Frontal cortex (tissue), 4 donors: ENCODE results near the gene PCSK2. TPM values are rescaled to one million over a fixed set of nuclear protein-coding genes. Genes with fewer than 3 reads are reported as not detected.

ENCODE experiments used
- DNase-seq, 2 donors: peaks; one replicate each; pipeline ENCODE4 v3.0.0; 2012; ENCODE audit warnings: low spot score in 2 of 2
- FAIRE-seq: peaks from 2 replicates; lab custom pipeline; 2012; peaks lifted over from hg19 to GRCh38; lab: Jason Lieb, UNC
- total RNA-seq: library from RNA; depleted of rRNA; stranded (reverse); fragments of >200 nt; gene quantifications from one replicate; pipeline ENCODE4 v1.2.3, GENCODE V29; 2014
- donor health status: control.
- donor health status: control.
- donor health status: control.

Gene PCSK2
- total RNA-seq, 1 donor from 2014 or later: 15.9 TPM

DNA sequence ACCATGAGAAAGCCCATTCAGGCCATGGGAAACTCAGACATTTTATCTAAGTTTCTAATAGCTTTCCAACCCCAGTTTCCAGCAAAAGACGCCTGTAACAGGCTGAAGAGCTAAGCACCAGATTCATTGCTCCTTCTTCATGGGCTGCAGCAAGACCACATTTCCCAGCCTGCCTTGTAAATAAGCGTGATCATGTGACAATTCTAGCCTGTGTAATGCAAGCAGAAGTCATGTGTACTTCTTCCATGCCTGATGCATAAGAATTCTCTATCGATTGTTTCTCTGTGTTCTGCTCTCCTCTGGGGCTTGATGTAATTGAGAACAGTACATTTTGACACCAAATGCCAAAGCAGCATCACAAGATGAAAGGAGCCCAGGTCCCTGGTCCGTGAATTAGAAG, 6.8 kb downstream of the PCSK2 start:
- no peak for FAIRE-seq
- no peak for DNase-seq

GRCh38 chr20:17236766-17237165, 9.9 kb downstream of the PCSK2 start:
- FAIRE-seq (no peak), DNase-seq (no peak)

- no peak for DNase-seq
- no peak for FAIRE-seq
These were observed 21.4 kb downstream of the PCSK2 start for GRCh38 chr20:17248224-17248623.

GRCh38 chr20:17262786-17263185, 35.9 kb downstream of the PCSK2 start:
- no peak for FAIRE-seq
- DNase-seq: no peak

DNA sequence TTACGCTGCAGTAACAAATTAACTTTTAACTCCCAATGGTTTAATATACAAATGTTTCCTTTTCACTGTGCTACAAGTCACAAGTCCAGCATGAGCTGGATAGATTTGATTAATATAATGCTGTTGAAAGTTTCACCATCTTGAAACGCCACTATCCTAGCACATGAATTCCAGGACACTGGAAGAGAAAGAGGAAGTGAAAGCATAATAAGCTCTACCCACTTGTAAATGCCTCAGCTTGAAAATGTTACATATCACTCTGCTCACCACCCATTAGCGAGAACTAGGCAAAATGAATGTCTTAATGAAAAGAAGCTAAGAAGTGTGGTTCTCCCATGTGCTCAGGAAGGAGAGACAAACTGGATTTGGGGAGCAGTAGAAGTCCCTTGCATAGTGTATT, 46.9 kb downstream of the PCSK2 start:
- FAIRE-seq: no peak
- DNase-seq: no peak

- FAIRE-seq (no peak), DNase-seq (no peak)
These were observed 49.3 kb downstream of the PCSK2 start for GRCh38 chr20:17276101-17276500.

- no peak for FAIRE-seq
- DNase-seq: no peak
These were observed 54.6 kb downstream of the PCSK2 start for GRCh38 chr20:17281478-17281877.

DNA sequence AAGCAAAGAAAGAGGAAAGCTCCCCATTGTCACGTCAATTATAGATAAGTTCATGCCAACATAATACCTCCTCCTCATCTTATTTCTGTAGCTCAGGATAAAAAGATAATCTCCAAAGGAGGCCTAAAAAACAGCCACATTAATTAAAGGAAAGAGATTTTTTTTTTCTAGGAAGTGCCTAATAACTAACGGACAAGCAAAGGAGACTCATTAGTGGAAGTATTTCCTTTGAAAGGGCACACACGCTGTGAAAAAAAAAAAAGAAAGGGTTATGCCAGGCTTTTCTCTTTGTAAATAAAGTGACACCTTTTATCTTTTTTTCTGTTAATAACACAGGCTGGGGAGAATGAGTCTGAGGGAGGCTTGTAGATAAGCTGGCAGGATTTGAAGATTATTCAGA, 55.7 kb downstream of the PCSK2 start:
- FAIRE-seq (no peak), DNase-seq (no peak)

GRCh38 chr20:17287503-17287902, 60.7 kb downstream of the PCSK2 start:
- FAIRE-seq (no peak), DNase-seq (no peak)

DNA sequence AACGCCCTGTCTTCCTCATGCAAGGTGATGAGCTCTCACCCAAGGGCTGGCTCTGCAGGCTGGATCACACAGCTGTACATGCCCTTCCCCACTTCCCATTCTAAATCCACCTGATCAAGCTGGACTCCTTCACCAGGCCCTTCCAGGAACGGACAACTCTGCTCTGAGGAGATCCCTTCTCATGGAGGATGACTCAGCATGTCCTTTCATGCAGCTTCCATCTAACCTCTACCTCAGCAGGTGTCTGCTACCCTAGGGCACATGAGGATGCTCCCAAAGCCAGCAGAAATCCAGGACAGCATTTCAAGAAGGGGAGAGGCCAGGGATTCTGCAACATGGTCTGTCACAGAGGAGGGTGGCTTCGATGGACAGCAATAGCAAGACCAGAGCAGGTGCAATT, 61.2 kb downstream of the PCSK2 start:
- DNase-seq (no peak), FAIRE-seq (no peak)

DNA sequence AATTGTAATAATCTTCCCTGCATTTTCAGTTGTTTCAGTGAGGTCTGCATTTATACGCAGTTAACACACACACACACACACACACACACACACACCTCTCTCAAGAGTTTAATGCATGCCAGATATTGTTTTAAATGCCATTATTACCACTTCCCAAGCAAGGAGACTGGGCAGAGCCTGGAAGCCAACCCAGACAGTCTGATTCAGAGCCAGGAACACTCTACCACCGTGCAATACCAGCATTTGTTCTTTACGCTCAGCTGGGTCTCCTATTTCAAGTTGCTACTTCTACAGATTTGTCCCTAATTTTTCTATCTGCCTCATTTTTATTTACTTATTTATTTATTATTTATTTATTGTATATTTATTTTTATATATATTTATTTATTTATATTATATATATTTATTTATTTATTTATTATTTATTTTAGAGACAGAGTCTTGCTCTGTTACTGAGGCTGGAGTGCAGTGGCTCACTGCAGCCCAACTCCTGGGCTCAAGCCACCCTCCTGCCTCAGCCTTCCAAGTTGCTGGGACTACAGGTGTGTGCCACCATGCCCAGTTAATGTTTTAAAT, 68.4 kb downstream of the PCSK2 start:
- FAIRE-seq (no peak), DNase-seq (no peak)

GRCh38 chr20:17295991-17296390, 69.2 kb downstream of the PCSK2 start:
- DNase-seq: no peak
- FAIRE-seq: no peak

- FAIRE-seq: no peak
- DNase-seq: no peak
These were observed 71.3 kb downstream of the PCSK2 start for GRCh38 chr20:17298171-17298570.

- FAIRE-seq (no peak), DNase-seq (no peak)
These were observed 71.9 kb downstream of the PCSK2 start for GRCh38 chr20:17298751-17299150.

- DNase-seq: no peak
- no peak for FAIRE-seq
These were observed 73.3 kb downstream of the PCSK2 start for GRCh38 chr20:17300113-17300512.

GRCh38 chr20:17304774-17305173, 77.9 kb downstream of the PCSK2 start:
- DNase-seq (no peak), FAIRE-seq (no peak)

GRCh38 chr20:17306427-17306826, 79.6 kb downstream of the PCSK2 start:
- FAIRE-seq (no peak), DNase-seq (no peak)

DNA sequence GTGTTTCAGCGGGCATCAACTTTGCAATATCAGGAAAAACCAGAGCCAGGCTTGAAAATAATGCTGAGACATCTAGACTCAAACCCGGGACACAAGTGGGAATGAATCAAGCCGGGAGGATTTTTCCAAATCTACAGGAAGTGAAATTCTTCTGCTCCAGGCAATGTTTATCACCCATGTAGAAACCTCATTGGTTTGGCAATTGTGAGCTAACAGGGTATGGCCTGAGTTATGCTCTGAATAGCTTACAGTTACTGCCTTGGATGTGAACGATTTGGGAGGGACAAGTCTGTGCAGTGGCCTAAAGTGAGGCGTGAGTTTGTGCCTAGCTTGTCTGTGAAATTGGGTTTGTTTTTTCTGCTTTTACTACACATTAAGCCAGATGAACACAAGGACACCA, 87.4 kb downstream of the PCSK2 start:
- no peak for DNase-seq
- FAIRE-seq: no peak

GRCh38 chr20:17315407-17316231, 88.8 kb downstream of the PCSK2 start:
- FAIRE-seq: no peak
- no peak for DNase-seq

GRCh38 chr20:17316316-17317038, 89.6 kb downstream of the PCSK2 start:
- DNase-seq (no peak), FAIRE-seq (no peak)

DNA sequence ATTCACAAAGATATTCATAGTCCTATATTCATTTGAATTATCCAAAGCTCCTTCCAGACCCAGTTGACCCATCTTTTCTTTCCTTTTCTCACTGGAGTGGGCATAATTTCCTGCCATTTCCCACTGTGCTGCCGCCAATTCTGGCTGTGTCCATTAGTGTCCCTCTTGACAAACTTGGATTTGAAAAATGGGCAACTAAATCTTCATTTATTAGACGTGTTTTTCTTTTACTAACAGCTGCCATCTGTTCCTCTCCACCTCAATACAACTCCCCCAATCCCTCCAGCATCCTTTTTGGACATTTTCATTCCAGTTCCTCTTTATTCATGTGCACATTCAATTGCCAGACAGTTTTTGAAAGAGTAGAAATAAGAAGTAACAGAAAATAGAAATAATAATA, 90.5 kb downstream of the PCSK2 start:
- FAIRE-seq: no peak

More for the DNA sequence above, 90.5 kb downstream of the PCSK2 start:
- DNase-seq: no peak
